AG10803 (cell line): ENCODE data around the gene CHL1.

Experiments used
- DNase-seq: peaks from one replicate; pipeline ENCODE4 v3.0.0; 2010; ENCODE audit warnings: low read depth
- H3K4me3 ChIP-seq: 2 replicates; pipeline ENCODE4 v1.5.1; 2011; ENCODE audit warnings: mild to moderate bottlenecking, low read length, control low read depth
- TF ChIP-seq, protein P1 (sequence below): conservative IDR thresholded peaks from 2 replicates; pipeline ENCODE4 v1.5.1; 2011; ENCODE audit warnings: mild to moderate bottlenecking, low read length, control low read depth, inconsistent platforms

CHL1 gene

DNA sequence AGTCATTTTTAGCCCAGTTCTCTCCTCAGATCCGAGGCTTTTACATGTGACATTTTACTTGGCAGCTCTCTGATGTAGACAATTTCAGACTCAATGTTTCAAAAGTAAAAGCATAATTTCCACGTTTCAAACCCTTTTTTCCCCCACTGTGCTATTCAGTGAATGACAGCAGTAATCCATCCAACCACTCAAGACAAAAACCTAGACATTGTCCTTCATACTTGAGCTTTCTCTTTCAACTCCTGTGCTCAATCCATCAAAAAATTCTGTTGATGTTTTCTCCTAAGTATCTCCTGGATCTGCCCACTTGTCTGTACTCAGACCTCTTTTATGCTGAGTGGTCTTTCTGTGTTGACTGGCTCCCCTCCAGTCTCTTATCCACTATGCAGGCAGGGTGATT, 214.7 kb downstream of the CHL1 start:
- DNase-seq, result no peak
- no peak overlapping the region for H3K4me3 ChIP-seq
- TF ChIP-seq, protein P1, sequence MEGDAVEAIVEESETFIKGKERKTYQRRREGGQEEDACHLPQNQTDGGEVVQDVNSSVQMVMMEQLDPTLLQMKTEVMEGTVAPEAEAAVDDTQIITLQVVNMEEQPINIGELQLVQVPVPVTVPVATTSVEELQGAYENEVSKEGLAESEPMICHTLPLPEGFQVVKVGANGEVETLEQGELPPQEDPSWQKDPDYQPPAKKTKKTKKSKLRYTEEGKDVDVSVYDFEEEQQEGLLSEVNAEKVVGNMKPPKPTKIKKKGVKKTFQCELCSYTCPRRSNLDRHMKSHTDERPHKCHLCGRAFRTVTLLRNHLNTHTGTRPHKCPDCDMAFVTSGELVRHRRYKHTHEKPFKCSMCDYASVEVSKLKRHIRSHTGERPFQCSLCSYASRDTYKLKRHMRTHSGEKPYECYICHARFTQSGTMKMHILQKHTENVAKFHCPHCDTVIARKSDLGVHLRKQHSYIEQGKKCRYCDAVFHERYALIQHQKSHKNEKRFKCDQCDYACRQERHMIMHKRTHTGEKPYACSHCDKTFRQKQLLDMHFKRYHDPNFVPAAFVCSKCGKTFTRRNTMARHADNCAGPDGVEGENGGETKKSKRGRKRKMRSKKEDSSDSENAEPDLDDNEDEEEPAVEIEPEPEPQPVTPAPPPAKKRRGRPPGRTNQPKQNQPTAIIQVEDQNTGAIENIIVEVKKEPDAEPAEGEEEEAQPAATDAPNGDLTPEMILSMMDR, result no peak

DNA sequence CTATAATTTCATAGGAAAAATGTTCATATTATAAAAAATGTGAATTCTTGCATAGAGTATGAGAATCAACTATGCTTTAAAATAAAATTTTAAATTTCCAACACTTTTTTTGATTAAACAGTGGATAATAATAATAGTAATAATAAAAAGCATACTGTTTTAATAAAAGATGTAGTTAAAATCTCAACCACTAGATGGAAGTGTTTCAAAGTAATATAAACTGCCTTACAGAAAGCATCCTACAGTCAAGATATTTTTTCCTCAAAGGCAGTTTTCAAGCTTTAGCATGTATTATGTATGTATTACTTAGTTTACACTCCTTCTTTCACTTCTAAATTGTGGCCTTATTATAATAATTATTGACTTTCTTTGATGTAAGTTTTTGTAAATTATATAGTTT, 217.5 kb downstream of the CHL1 start:
- no peak overlapping the region for H3K4me3 ChIP-seq
- DNase-seq, result peak; percentile 1
- TF ChIP-seq, protein P1, result peak; percentile 43

DNA sequence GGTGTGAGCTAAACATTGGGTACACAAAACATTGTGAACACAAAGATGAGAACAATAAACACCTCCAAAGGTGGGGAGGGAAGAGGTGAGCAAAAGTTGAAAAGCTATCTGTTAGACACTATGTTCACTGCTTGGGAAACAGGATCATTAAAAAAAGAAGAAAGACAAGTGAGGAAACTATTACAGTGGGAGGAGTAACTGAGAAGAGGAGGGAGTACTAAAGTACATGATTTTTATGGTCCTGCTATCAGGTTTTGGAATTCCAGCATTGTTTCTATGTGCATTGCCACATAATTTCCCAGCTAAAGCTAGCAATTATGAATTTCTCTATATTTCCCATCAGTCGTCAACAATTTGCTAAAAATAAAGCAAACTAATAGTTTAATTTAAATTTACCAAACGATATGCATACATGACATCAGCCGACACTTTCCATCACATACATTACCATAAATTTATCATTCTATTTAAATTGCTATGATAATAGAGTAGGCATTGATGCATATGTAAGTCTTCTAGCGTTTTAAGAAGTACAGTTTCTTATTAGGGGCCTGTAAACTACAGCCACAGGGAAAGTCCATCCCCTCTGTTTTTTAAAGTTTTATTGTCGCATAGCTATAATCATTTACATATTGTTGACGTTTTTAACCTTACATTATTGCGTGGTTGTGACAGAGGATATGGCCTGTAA, 221.8 kb downstream of the CHL1 start:
- TF ChIP-seq, protein P1, result no peak
- no peak overlapping the region for H3K4me3 ChIP-seq

DNA sequence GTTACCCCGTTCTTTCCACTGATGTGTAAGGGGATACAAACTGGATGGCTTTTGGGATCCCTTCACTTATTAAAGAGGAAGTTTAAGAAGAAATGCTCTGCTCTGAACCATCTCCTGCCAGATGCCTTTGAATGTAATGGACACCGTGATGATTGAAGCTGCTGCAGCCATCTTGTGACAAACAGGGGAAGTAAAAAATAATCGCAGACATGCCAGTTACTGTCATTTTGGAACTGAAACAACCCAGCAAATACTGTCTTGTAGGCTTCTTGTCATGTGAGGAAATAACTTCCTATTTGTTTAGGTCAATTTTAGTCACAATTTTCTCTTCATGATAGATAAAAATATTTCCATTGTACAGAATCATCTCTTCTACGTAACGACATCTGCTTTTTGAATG, 224.0 kb downstream of the CHL1 start:
- TF ChIP-seq, protein P1, result no peak
- no peak for DNase-seq
- no peak overlapping the region for H3K4me3 ChIP-seq

More for the DNA sequence above, 221.8 kb downstream of the CHL1 start:
- DNase-seq, result no peak

DNA sequence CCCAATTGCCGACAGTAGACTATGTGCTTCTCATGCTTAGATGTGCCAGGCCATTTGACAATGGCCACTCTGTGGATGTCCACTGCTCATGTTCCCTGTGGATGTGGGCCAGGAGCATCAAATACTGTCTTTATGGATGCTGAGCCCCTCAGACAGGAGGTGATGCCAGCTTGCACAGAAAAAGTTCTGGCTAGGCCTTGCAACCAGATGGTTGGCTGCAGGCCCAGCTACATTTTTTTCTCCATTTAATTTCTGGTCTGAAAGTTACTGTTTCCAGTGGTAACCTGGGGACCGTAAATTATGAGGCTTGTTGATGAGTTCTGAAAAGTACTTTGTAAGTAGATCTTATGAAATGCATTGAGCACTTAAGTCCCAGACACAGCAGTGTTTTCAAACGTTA, 228.5 kb downstream of the CHL1 start:
- DNase-seq, result no peak
- no peak overlapping the region for H3K4me3 ChIP-seq
- TF ChIP-seq, protein P1, result no peak

DNA sequence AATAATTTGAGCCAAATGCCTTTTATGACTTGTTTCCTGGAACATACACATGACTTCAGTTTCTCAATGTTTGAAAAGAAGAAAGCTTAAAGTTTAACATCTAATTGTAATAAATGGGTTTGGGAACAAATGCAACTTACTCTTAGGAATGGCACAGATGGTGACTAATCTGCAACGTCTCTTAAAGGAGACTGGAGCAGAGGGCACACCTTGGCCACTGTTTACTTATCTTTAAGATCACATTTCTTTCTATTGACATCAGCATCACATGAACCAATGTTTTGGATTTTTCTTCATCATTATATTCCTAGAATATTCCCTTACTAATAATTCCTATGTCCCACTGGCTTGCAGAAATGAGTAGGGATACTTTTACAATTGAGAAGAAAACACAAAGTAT, 229.5 kb downstream of the CHL1 start:
- DNase-seq, result no peak
- no peak overlapping the region for H3K4me3 ChIP-seq
- TF ChIP-seq, protein P1, result no peak

DNA sequence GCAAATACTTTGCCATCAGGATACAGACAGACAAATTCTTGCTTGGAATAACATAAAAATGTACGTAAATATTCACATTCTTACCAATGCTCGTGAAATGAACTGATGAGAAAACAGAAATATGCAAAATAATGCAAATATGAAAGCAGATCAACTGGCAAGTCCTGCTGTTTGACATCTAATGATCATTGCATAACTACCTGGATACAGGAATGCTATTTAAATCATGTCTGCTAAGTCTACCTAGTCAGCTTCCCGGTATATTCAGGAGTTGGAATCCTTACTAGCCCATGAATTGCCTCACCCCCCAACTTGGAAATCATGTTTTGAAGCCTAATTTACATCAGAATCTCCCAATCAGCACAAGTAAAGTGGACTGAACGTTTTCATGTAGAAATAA, 230.6 kb downstream of the CHL1 start:
- no peak for DNase-seq
- no peak overlapping the region for H3K4me3 ChIP-seq
- TF ChIP-seq, protein P1, result no peak
